Activated CD4-positive, CD25-positive, alpha-beta regulatory T cell treated with anti-CD3 and anti-CD28 coated beads, Interleukin-2, amount 50 U/mL, for 16 hours (primary cell): Measurements from ENCODE around the gene SLC38A3.
"Not testable (repeated sequence)": the region's sequence is repeated elsewhere in the genome, so short reads cannot be mapped to it uniquely, and the experiment has no call there.

Source experiments
- DNase-seq: peaks from one replicate; pipeline ENCODE4 v3.0.0-alpha.2; 2020; ENCODE audit warnings: low read depth, low spot score

SLC38A3 gene

GRCh38 chr3:50210510-50211367 is 5.7 kb downstream of the SLC38A3 start:
- DNase-seq: no peak

- not testable (repeated sequence) for DNase-seq
These were observed 6.3 kb downstream of the SLC38A3 start for GRCh38 chr3:50211368-50211717.

DNA sequence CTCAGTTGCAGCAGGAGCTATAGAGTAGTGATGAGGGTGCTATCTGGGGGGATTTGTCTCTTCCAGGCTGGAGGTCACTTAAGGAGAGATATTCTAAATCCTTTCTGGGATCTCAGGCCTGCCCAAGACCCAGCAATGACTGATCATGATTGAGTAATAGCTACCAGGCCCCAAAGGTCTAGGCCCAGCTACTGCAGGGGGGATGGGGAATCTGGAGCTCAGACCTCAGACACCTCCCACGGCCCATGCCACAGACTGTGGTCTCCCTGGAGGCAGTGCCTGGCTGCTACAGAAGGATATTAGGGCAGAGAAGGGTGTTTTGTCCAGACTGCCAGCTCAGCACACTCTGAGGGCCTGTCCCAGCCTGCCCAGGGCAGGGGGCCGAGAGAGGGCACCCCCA is 6.9 kb downstream of the SLC38A3 start:
- no peak for DNase-seq

DNA sequence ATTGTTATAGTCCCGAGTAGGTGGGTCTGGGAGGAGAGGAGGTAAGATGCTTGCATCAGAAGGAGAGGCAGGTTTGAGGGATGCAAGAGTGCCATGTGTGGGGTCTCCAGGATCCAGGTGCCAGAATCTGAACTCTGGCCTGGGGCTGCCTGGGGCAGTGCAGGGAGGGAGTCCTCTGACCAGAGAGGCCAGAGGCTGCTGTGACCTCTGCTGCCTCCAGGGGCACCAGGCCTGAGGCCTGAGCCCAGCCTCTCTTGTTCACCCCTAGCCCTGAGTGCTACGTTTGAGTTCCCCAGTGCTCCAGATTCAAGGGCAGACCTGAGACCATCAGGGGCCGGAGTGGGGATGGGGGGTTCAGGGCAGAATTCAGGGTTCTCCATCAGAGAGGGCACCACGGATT is 7.4 kb downstream of the SLC38A3 start:
- no peak for DNase-seq

DNA sequence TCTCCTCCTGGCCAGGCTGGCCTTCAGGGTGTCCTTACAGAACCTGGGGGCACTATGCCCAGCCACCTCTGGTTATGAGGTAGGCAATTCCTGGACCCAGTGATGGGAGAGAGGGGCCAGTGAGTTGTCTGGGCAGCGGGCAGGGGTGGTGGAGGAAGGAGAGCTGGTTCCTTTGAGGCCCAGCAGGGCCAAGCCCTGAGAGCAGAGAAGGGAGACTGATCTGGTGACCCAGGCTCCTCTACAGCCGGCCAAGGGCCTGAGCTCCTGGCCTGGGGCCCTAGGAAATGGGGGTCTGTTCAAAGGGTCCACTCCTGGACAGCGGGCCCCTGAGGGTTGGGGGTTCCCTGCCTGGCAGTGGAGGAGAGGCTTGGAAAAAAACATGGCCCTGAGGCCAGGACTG is 7.9 kb downstream of the SLC38A3 start:
- DNase-seq: no peak

DNA sequence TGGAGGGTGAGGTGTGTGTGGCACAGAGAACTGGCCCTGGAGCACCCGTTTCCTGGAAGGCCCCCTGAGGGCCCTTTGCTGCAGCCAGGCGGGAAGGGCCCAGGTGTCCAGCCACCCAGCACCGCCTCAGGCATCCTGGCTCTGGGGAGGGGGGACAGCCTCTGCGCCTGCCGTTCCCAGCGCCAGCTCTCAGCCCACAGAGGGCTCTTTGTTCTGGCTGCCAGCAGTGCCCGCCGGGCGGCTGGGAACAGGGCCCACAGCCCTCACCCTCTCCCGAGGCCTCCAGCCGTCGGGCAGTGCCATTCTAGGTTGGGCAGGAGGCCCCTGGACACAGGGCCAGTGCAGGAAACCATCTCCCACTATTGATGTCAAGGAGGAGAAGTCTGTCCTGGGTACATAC is 8.3 kb downstream of the SLC38A3 start:
- DNase-seq: no peak

DNA sequence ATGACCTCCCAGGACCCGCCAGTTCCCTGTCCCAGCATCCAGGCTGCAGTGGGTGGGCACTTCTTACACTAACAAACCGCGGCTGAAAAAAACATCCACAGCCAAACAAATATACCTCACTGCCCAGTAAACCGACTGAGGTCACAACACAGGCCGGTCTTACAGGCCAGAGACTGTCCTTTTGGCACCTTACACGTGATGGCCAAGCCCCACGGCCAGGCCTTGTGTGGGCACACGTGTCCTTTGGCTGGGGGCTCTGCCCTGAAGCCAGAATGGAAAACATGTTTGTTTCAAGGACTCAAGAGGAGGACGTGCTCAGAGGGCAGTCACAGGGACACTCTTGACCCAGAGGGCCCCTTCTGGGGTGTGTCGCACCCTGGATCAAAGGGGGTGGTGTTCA is 9.8 kb downstream of the SLC38A3 start:
- no peak for DNase-seq

DNA sequence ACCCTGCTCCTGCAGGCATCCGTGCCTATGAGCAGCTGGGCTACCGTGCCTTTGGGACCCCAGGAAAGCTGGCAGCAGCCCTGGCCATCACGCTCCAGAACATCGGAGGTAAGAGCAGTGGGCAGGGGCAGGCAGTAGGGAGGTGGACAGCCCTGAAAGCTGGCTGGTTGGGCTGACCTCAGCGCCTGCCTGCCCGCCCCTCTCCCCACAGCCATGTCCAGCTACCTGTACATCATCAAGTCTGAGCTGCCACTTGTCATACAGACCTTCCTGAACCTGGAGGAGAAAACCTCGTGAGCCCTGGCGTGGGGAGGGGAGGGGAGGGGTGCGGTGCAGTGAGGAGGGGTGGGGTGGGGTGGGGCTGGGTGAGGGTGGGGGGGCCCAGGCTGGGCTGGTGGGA is 10.5 kb downstream of the SLC38A3 start:
- no peak for DNase-seq

- no peak for DNase-seq
These were observed 12.6 kb downstream of the SLC38A3 start for GRCh38 chr3:50217681-50218080.

- no peak for DNase-seq
These were observed 13.4 kb downstream of the SLC38A3 start for GRCh38 chr3:50218448-50218847.

GRCh38 chr3:50219285-50219684 is 14.2 kb downstream of the SLC38A3 start:
- DNase-seq: no peak

- DNase-seq: no peak
These were observed 15.0 kb downstream of the SLC38A3 start for GRCh38 chr3:50220109-50220508.

DNA sequence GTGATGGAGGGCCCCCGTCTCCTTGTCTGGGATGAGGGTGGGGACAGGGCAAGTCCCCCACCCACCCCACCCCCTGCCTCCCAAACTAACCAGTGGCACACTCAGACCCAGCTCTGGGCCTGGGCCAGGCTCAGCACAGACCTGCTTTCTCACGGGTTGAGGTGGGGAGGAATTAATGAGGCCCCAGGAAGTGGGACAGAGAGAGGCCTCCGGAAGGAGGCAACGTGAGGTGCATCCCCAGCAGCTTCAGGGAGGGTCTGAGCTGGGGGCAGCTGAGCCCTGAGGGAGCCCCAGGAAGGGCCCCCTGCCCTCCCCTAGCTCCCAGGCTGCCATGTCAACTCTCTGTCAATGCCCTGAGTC is 16.0 kb downstream of the SLC38A3 start:
- no peak for DNase-seq

GRCh38 chr3:50221411-50222168 is 16.5 kb downstream of the SLC38A3 start:
- DNase-seq: no peak

- no peak for DNase-seq
These were observed 17.1 kb downstream of the SLC38A3 start for GRCh38 chr3:50222169-50222528.

DNA sequence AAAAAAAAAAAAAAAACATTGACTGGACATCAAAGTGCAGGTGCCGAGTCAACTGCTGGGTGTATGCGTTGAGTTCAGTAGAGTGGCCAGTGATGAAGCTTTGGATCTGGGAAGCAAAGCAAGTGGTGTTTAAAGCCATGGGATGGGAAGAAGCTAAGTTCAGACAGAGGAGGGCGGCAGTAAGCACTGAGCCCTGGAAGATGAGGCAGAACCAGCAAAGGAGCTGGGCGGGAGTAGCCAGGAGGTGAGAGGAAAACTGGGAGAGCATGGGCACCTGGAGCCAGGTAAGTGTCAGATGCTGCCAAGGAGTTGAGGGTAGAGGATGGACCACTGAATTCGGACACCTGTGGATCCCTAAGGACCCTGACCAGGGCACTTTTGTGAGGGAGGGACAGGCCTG is 19.6 kb downstream of the SLC38A3 start:
- DNase-seq: no peak

GRCh38 chr3:50226888-50227389 is 21.9 kb downstream of the SLC38A3 start:
- DNase-seq: no peak

DNA sequence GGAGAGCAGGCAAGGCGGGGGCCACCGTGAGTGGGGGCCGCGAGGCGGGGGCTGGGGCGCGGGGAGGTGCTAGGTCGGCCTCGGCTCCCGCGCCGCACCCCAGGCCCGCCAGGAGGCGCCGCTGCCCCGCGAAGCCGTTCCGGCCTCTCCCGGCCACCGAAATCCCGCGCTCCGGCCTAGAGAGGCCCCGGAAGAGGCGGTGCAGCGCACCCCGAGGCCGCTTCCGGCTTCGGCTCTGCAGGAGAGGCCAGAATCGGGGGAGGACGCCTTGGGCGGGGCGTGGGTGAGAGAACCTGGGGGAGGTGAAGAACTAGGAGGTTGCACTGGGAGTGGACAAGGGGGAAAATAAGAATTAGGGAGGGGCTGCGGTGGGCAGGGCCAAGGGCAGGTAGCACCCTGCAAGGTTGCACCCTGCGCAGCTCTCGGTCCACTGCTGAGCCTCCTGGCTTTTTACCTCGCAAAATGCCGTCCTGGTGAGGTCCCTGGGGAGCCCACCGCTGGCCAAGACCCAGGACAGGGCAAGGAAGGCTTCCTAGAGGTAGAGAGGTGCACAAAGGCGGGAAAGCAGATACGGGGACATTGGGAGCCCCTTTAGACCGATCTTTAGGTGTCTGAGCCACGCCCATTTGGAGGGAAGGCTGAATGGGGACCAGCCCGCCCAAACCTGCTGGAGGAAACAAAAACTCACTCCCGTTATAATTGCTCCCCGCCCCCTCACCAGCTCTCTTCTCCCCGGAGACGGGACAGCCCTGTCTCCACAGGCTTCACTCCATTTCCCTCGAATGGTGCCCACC is 22.5 kb downstream of the SLC38A3 start:
- peak; percentile 77 for DNase-seq

GRCh38 chr3:50228184-50228763 is 23.2 kb downstream of the SLC38A3 start:
- not testable (repeated sequence) for DNase-seq

DNA sequence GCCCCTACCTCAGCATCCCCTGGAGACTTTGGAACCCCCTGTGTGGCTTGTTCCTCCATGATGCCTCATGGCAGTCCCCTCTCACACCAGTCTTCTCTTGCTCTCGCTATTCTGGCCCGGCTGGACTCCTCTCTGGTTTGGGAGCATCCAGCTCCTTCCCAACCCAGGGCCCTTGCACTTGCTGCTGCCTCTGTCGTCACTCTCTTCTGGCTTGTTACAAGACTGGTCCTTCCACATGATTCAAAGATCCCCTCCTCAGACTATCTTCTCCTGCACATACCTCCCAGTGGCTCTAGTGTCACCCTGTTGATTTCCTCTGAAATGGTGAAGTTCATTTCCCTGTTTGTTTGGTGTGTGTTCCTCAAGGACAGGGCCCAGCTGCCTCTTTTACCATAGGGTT is 24.4 kb downstream of the SLC38A3 start:
- DNase-seq: no peak

- no peak for DNase-seq
These were observed 25.2 kb downstream of the SLC38A3 start for GRCh38 chr3:50230104-50230793.
